ENCODE measurements around the gene TCF7L2.

Gene TCF7L2

DNA sequence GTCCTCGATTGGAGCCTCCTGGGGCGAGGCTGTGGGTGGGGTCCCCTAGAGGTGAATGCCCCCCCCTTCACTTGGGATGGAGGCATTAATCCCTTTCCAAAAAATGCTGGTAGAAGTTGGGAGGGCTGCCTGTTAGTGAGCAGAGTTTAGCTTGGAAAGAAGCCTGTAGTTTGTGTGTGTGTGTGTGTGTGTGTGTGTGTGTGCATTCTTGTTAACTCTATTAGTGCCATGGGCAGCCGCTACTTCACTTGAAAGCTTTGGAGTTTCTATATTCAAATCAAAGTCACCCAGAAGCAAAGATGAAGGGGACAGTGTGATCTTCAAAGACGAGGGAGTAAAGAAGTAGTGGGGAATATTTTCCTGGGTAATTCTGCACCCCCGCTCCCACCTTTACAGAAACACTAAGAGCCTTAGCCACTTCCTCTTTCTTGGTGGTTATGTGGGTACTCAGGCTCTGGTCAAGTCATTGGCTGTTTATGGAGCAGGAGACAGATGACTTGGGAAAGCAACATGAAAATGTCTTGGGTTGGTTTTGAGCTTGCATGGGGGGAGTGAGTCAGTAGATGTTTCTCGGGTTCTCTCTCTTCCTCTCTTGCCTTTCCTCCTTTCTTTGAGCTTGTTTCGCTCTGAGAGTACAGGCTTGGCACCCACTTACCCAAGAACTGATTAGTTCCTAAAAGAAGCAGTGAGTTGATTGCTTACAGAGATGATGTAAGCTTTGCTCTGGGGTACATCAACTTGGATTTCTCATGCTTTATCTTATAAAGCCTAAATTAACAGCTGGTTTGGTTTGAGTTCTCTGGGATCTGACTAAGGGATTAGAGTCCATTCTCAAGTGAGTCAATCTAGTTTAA is 35.9 kb downstream of the TCF7L2 start:
- peaks cover 3% of the 10 kb centered on the region; the same call in 1 of the 2 replicates for H3K36me3 ChIP-seq (ENCODE audit: insufficient read depth, low read length)
- no peak overlapping the region for H3K9ac ChIP-seq (ENCODE audit: low read depth, low read length)
- peaks cover 56% of the 10 kb centered on the region for H3K4me1 ChIP-seq (ENCODE audit: insufficient read depth, low read length)
- no peaks in the 10 kb centered on the region for H3K9me3 ChIP-seq (ENCODE audit: control insufficient read depth, insufficient read depth, low read length)

DNA sequence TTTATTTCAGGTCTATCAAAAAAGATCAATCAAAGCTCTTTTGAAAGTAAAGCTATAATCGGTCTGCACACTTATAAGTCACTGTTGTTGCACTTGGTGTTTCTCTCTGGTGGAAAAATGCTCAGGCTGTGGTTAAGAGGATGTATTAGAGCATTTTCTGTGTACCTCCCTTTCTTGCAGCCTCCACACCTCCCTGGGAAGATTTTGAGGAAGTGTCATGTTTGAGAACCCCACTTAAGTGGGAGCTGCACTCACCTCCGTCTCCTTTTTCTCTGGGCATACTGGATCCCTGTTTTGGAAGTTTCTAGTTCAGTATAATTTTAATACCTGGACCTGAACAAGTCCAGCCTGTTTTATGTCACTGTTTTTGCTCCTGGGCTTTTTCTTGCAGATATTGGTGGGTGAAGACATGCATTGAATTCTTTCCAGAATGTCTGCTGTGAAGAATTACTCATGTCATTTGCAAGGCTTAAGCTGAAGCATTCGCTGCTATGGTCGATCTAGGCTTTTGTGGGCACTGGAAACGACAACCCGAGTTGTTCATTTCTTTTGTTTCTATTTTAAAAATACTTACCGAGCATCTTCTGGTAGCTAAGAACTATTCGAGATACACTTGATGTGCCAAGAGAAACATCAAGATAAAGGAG is 36.6 kb downstream of the TCF7L2 start:
- no peak overlapping the region for H3K9ac ChIP-seq (ENCODE audit: low read depth, low read length)
- no peaks in the 10 kb centered on the region for H3K9me3 ChIP-seq (ENCODE audit: control insufficient read depth, insufficient read depth, low read length)
- H3K4me1 ChIP-seq (ENCODE audit: insufficient read depth, low read length) = peaks cover 48% of the 10 kb centered on the region
- no peaks in the 10 kb centered on the region; the same call in 1 of the 2 replicates for H3K36me3 ChIP-seq (ENCODE audit: insufficient read depth, low read length)

DNA sequence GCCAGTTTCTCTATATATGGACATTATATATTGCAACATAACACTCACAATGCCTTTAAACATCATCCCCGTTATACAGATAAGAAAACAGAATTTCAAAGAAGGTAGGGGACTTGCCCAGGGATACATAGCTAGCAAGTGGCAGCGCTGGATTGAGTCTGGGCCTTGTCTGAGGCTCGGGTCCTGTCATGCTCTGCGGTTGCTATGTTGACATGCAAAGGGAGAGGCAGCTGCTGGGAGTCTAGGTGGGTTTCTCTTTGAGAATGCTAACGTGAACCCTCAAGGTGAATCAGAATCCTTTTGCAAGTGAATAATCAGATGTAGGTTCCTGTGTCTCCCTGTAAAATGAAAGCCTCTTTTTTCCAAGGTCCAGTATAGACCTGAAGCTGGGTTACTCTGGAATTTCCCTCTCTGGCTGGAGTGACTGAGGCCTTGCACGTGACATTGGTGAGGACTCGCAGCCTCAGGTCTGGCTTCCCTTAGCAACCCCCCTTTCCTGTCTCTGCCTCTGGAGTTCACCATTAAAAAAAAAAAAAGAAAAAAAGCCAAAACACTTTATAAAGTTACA is 38.9 kb downstream of the TCF7L2 start:
- Histone ChIP-seq H3K36me3 (ENCODE audit: insufficient read depth, low read length) (no peaks in the 10 kb centered on the region; the same call in 1 of the 2 replicates), H3K9me3 (ENCODE audit: control insufficient read depth, insufficient read depth, low read length) (no peaks in the 10 kb centered on the region), H3K4me1 (ENCODE audit: insufficient read depth, low read length) (peaks cover 44% of the 10 kb centered on the region), H3K9ac (ENCODE audit: low read depth, low read length) (no peak overlapping the region)

DNA sequence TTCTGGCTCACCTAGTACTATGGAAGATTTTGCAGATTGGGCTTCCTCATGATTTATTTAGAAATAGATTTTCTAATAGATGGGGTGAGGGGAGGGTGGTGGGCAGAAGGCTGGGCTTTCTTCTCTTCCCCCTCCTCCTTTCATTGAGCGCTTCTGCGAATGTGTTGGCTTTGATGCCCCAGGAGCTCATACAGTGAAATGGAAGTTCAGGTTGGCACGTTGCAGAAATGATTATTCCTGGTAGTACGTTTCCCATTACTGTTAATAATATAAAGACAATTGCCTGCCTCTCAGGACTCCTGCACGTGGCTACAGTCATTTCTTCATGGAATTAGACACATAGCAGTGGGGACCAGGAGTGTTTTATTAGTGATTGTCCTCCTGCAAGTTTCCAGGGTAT is 39.8 kb downstream of the TCF7L2 start:
- Histone ChIP-seq H3K36me3 (ENCODE audit: insufficient read depth, low read length) (no peaks in the 10 kb centered on the region; the same call in 1 of the 2 replicates), H3K9ac (ENCODE audit: low read depth, low read length) (no peak overlapping the region), H3K4me1 (ENCODE audit: insufficient read depth, low read length) (peaks cover 35% of the 10 kb centered on the region), H3K9me3 (ENCODE audit: control insufficient read depth, insufficient read depth, low read length) (no peaks in the 10 kb centered on the region)

DNA sequence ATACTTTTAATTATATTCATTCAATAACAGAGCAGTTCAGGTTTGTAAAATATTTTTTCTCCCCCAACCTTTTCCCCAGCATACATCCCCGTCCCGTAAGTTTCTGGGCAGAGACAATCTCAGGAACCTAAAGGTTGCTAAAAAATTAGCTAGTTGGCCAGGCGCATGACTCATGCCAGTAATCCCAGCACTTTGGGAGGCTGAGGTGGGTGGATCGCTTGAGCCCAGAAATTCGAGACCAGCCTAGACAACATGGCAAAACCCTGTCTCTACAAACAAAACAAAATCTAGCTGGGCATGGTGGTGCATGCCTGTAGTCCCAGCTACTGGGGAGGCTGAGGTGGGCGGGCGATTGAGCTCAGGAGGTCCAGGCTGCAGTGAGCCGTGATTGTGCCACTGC is 40.2 kb downstream of the TCF7L2 start:
- H3K36me3 ChIP-seq (ENCODE audit: insufficient read depth, low read length) = no peaks in the 10 kb centered on the region; the same call in 1 of the 2 replicates
- no peak overlapping the region for H3K9ac ChIP-seq (ENCODE audit: low read depth, low read length)
- H3K9me3 ChIP-seq (ENCODE audit: control insufficient read depth, insufficient read depth, low read length) = no peaks in the 10 kb centered on the region
- peaks cover 31% of the 10 kb centered on the region for H3K4me1 ChIP-seq (ENCODE audit: insufficient read depth, low read length)

DNA sequence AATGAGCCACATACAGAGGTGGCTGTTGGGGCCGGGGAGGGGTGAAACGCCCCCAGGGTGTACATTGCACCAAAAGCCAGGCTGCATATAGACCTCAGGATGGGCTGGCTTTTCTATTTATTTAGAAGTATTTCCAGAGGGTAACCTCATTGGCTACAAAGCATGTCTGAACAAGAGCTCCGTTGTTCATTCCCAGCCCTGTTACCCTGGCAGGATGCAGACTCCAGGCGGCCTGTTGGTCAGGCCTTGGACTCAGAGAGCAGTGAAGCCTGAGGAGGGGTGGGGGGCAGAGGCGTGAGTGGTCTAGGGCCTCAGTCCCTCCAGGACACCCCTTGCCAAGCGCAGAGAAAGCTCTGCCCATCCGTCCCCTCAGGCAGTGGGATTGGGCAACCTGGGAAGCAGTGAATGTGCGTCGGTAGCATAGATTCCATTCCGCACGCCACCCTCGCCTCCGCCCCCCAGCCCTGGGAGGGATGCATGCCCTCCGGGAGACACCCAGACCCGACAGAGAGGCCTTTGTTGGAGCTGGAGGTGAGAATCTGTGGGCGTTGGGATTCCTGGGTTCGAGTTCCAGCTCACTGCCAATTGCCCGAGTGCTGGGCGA is 41.9 kb downstream of the TCF7L2 start:
- Histone ChIP-seq H3K9me3 (ENCODE audit: control insufficient read depth, insufficient read depth, low read length) (no peaks in the 10 kb centered on the region), H3K36me3 (ENCODE audit: insufficient read depth, low read length) (peaks cover 3% of the 10 kb centered on the region), H3K9ac (ENCODE audit: low read depth, low read length) (no peak overlapping the region), H3K4me1 (ENCODE audit: insufficient read depth, low read length) (peaks cover 20% of the 10 kb centered on the region)

DNA sequence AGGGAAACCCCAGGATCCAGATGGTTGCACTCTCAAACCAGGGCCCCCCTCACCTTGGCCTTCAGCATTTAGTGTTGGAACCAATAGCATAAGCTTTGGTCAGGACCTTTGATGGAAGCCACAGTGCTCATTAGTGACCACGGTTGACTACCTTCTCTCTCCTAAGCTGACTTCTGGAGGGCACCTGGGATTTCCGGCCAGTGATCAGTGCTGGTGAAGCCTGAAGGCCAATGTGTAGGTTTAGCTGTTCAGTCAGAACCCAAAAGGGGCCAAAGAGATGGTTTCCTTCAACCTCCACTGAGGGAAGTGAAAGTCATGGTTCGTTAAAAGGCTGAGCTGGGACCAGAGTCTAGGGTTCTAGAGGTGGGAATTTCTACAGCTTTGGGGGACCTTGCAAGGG is 46.4 kb downstream of the TCF7L2 start:
- Histone ChIP-seq H3K36me3 (ENCODE audit: insufficient read depth, low read length) (peaks cover 3% of the 10 kb centered on the region; the same call in 1 of the 2 replicates), H3K9ac (ENCODE audit: low read depth, low read length) (no peak overlapping the region), H3K4me1 (ENCODE audit: insufficient read depth, low read length) (peaks cover 8% of the 10 kb centered on the region), H3K9me3 (ENCODE audit: control insufficient read depth, insufficient read depth, low read length) (no peaks in the 10 kb centered on the region)

DNA sequence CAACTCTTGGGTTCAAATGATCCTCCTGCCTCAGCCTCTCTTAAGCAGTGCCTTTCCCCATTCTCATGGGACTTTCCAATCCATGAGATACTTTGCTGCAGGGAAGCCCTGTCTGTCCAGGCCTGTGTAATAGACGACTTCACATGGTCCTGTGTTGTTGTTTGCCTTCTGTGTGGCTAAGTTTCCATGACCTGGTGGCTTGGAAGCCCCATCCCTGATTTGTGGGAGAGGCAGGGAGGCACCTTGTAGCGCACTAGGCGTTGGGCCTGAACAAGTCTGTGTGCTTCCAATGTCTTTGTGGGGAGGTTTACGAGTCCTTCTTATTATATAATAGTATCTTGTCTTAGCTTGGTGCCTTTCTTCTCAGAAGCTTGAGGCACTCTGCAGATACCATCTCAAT is 49.1 kb downstream of the TCF7L2 start:
- H3K9ac ChIP-seq (ENCODE audit: low read depth, low read length) = no peak overlapping the region
- peaks cover 11% of the 10 kb centered on the region for H3K4me1 ChIP-seq (ENCODE audit: insufficient read depth, low read length)
- no peaks in the 10 kb centered on the region for H3K9me3 ChIP-seq (ENCODE audit: control insufficient read depth, insufficient read depth, low read length)
- H3K36me3 ChIP-seq (ENCODE audit: insufficient read depth, low read length) = peaks cover 3% of the 10 kb centered on the region; the same call in 1 of the 2 replicates

DNA sequence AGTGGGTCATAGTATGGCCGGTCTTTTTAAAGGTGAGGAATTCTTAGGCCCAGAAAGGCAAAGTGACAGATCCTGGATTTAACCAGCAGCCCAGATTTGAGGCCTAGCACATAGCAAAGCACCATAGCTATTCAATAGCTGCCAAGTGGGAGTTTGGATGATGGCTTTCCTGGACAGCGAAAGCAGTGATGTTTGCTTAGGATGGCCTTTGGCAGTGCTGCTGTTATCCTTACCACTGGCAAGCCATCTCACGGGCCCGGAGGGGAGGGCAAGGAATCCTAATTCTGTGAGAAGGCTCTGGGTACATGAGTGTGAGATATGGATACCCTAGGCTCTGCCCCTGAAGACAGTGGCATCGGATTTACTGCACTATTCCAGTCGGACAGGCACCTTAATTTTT is 50.4 kb downstream of the TCF7L2 start:
- Histone ChIP-seq H3K9ac (ENCODE audit: low read depth, low read length) (no peak overlapping the region), H3K36me3 (ENCODE audit: insufficient read depth, low read length) (peaks cover 3% of the 10 kb centered on the region; the same call in 1 of the 2 replicates), H3K4me1 (ENCODE audit: insufficient read depth, low read length) (peaks cover 14% of the 10 kb centered on the region), H3K9me3 (ENCODE audit: control insufficient read depth, insufficient read depth, low read length) (no peaks in the 10 kb centered on the region)

DNA sequence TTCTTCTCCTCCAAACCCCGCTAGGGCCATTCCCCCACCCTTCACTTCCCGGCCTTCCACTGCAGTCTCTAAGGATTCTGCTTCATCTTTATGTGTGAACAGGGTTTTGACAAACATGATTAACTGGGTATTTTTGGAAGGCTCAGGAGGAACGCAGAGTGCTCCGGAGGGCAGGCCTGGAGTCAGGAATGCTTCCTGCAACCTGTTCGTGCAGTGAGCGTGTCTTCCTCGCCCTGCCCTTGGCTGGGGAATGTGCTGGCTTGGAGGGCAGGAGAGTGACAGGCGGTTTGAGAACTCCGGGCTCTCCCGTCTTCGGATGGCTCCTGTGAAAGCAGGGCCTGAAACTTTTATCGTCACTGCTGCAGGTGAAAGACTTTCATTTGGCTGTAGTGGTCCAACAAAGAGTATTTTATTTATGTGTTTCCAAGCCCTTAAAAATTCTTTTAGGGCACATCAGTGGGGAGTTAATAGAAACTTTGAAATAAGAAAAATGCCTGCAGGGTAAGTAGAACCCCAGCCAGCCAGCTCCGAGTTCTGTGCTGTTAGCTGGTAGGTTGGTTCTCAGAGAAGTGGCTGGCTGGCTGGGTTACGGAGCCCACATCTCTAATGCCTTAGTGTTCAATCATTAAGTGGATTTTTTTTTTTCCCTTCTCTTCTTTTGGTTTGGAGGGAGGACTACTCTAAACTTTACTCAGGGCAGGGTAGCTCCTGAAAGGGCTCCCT is 51.0 kb downstream of the TCF7L2 start:
- H3K36me3 ChIP-seq (ENCODE audit: insufficient read depth, low read length) = peaks cover 3% of the 10 kb centered on the region; the same call in 1 of the 2 replicates
- no peaks in the 10 kb centered on the region for H3K9me3 ChIP-seq (ENCODE audit: control insufficient read depth, insufficient read depth, low read length)
- no peak overlapping the region for H3K9ac ChIP-seq (ENCODE audit: low read depth, low read length)
- H3K4me1 ChIP-seq (ENCODE audit: insufficient read depth, low read length) = peaks cover 14% of the 10 kb centered on the region

DNA sequence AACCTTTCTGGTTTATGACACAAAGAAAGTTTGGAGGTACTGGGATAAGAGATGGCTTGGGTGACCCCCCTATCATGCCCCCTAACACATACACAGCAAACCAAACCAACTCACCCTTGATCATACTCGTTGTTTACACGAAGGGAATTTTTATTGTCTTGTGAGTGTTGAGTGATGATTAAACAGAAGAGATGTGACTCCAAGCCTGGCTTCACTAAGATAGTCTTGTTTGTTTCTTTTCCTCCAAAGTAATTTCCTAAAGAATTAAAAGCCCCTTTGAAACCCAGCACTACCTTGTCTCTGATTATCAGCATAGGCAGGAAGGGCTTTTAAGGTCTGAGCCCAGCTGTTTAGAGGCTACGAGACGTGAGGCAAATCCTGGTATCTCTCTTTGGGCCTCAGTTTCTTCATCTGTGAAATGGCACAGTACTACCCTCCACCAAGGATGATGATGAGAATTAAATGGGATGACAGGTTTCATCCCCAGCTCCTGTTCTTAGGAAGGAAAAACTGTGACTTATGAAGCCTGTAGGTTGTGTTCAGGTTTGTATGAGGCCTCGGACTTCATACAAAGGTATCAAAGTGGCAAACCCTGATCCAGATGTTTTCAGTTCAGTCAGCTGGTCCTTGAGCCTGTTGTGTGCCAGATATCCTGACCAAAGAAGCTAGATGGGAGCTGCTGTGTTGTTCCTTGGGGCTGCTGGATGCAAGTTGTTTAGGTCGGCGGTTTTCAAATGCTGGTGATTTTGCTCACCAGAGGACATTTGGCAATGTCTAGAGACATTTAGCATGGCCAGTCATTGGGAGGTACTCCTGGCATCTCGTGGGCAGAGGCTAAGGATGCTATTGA is 51.8 kb downstream of the TCF7L2 start:
- Histone ChIP-seq H3K4me1 (ENCODE audit: insufficient read depth, low read length) (peaks cover 21% of the 10 kb centered on the region), H3K9ac (ENCODE audit: low read depth, low read length) (no peak overlapping the region)

DNA sequence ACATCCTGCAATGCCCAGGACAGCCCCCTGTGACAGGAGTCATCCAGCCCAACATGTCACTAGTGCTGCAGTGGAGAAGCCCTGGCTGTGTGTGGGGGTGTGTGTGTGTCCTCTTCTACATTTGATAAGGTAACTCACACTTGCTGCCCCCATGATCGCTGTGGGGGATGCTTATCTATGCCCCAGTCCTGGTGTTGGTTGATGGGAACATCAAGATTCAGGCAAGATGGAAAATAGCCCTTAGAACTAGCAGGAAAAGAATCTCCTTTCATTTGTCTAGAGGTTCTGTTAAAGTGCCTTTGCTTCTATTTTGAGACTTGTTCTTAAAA is 52.4 kb downstream of the TCF7L2 start:
- no peak overlapping the region for H3K9ac ChIP-seq (ENCODE audit: low read depth, low read length)
- no peaks in the 10 kb centered on the region for H3K9me3 ChIP-seq (ENCODE audit: control insufficient read depth, insufficient read depth, low read length)
- no peaks in the 10 kb centered on the region for H3K36me3 ChIP-seq (ENCODE audit: insufficient read depth, low read length)
- peaks cover 25% of the 10 kb centered on the region for H3K4me1 ChIP-seq (ENCODE audit: insufficient read depth, low read length)

More for the DNA sequence above, 51.8 kb downstream of the TCF7L2 start:
- no peaks in the 10 kb centered on the region for H3K9me3 ChIP-seq (ENCODE audit: control insufficient read depth, insufficient read depth, low read length)
- peaks cover under 1% of the 10 kb centered on the region; the same call in 1 of the 2 replicates for H3K36me3 ChIP-seq (ENCODE audit: insufficient read depth, low read length)

DNA sequence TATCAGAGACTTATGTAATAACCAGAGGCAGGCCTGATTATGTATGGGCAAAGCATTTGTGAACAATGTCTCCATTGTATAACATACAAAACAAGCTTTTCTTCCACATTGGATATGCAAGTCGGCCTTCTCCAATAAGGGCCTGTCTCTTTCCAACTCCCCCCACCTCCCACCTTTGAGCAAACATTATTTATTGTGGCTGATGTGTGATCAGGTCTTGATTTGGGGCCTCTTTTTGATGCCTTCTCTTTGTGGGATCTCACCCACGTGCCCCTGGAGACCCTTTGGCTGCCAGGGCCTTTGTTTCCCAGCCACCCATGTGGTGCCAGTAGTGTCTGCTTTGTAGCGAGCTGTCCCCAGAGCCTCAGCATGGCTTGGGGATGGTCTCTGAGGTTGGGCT is 53.0 kb downstream of the TCF7L2 start:
- no peak overlapping the region for H3K9ac ChIP-seq (ENCODE audit: low read depth, low read length)
- H3K9me3 ChIP-seq (ENCODE audit: control insufficient read depth, insufficient read depth, low read length) = no peaks in the 10 kb centered on the region
- no peaks in the 10 kb centered on the region for H3K36me3 ChIP-seq (ENCODE audit: insufficient read depth, low read length)
- H3K4me1 ChIP-seq (ENCODE audit: insufficient read depth, low read length) = peaks cover 27% of the 10 kb centered on the region

All from ES-I3 (cell line).